ENCODE measurements around the gene WARS2. TPM values are rescaled to one million over a fixed set of nuclear protein-coding genes. Genes with fewer than 3 reads are reported as not detected.

Gene WARS2
- total RNA-seq, 1 experiment from 2014 or later = 18.1 TPM

GRCh38 chr1:119084798-119085197, 55.7 kb downstream of the WARS2 start:
- POLR2A ChIA-PET (ENCODE audit: unreplicated experiment) = no interaction called here
- no peaks in the 10 kb centered on the region for H3F3A ChIP-seq (ENCODE audit: low read length, unreplicated experiment)
- no peak for TF ChIP-seq CTCF (conservative IDR thresholded peaks at IDR 0.05; ENCODE audit: low read depth, low read length)
- no peak for TF ChIP-seq EZH2phosphoT487 (IDR thresholded peaks at IDR 0.05; ENCODE audit: borderline replicate concordance, low read length)
- TF ChIP-seq EZH2 (IDR thresholded peaks at IDR 0.05; ENCODE audit: low read length, unreplicated experiment) = no peak

GRCh38 chr1:119083980-119084379, 56.5 kb downstream of the WARS2 start:
- Histone ChIP-seq H3F3A (ENCODE audit: low read length, unreplicated experiment) (no peaks in the 10 kb centered on the region), H4K20me1 (ENCODE audit: low read length) (0 out of 2 replicates have a peak, but pooled peaks cover 4% of the 10 kb centered on the region), H3K27ac (ENCODE audit: low read length) (no peak overlapping the region), H3K9me3 (ENCODE audit: low read length) (no peaks in the 10 kb centered on the region), H3K27me3 (ENCODE audit: low read length) (no peaks in the 10 kb centered on the region), H3K4me2 (ENCODE audit: low read length) (no peak overlapping the region), H3K36me3 (ENCODE audit: low read depth, low read length) (no peaks in the 10 kb centered on the region), H2AFZ (ENCODE audit: low read length) (no peak overlapping the region), H3K79me2 (ENCODE audit: low read length) (no peaks in the 10 kb centered on the region), H3K4me3 (ENCODE audit: low read length) (no peak overlapping the region), H3K9me2 (replicated peaks; ENCODE audit: low read length) (no peaks in the 10 kb centered on the region), H3K9ac (ENCODE audit: low read length) (no peak overlapping the region), H3K4me1 (ENCODE audit: insufficient read depth, low read length) (peaks cover 22% of the 10 kb centered on the region)
- POLR2A ChIA-PET (ENCODE audit: unreplicated experiment) = no interaction called here
- CTCF ChIA-PET = no interaction called here
- intact Hi-C loops (cut with micrococcal nuclease) = loop anchor here (5.0 kb wide), 1 partner anchor 193 kb away; no protein-coding TSS in a partner anchor
- BruUV-seq (replicated peaks) = no TSS peak
- DNase-seq (no peak), ATAC-seq (no peak)
- TF ChIP-seq CTCF (conservative IDR thresholded peaks at IDR 0.05; ENCODE audit: low read depth, low read length) (no peak), EZH2 (IDR thresholded peaks at IDR 0.05; ENCODE audit: low read length, unreplicated experiment) (no peak), EZH2phosphoT487 (IDR thresholded peaks at IDR 0.05; ENCODE audit: borderline replicate concordance, low read length) (no peak)

More at GRCh38 chr1:119084798-119085197, 55.7 kb downstream of the WARS2 start:
- Histone ChIP-seq H4K20me1 (ENCODE audit: low read length) (0 out of 2 replicates have a peak, but pooled peaks cover 4% of the 10 kb centered on the region), H3K27ac (ENCODE audit: low read length) (no peak overlapping the region), H3K4me1 (ENCODE audit: insufficient read depth, low read length) (peaks cover 21% of the 10 kb centered on the region), H3K9me2 (replicated peaks; ENCODE audit: low read length) (no peaks in the 10 kb centered on the region), H3K9me3 (ENCODE audit: low read length) (no peaks in the 10 kb centered on the region), H3K36me3 (ENCODE audit: low read depth, low read length) (no peaks in the 10 kb centered on the region), H2AFZ (ENCODE audit: low read length) (no peak overlapping the region), H3K4me2 (ENCODE audit: low read length) (no peak overlapping the region), H3K4me3 (ENCODE audit: low read length) (no peak overlapping the region), H3K79me2 (ENCODE audit: low read length) (no peaks in the 10 kb centered on the region), H3K27me3 (ENCODE audit: low read length) (no peaks in the 10 kb centered on the region), H3K9ac (ENCODE audit: low read length) (no peak overlapping the region)
- DNase-seq = no peak
- no peak for ATAC-seq
- intact Hi-C loops (cut with micrococcal nuclease) = loop anchor here (5.0 kb wide), 1 partner anchor 193 kb away; no protein-coding TSS in a partner anchor
- CTCF ChIA-PET = no interaction called here
- BruUV-seq (replicated peaks) = no TSS peak

- intact Hi-C loops (cut with micrococcal nuclease) = loop anchor here (5.0 kb wide), 1 partner anchor 194 kb away; no protein-coding TSS in a partner anchor
- Histone ChIP-seq H3K36me3 (ENCODE audit: low read depth, low read length) (no peaks in the 10 kb centered on the region), H3K4me3 (ENCODE audit: low read length) (no peak overlapping the region), H3K79me2 (ENCODE audit: low read length) (no peaks in the 10 kb centered on the region), H3K27ac (ENCODE audit: low read length) (no peak overlapping the region), H2AFZ (ENCODE audit: low read length) (no peak overlapping the region), H3K9me2 (replicated peaks; ENCODE audit: low read length) (no peaks in the 10 kb centered on the region), H4K20me1 (ENCODE audit: low read length) (0 out of 2 replicates have a peak, but pooled peaks cover 4% of the 10 kb centered on the region), H3K4me2 (ENCODE audit: low read length) (no peak overlapping the region), H3K9me3 (ENCODE audit: low read length) (no peaks in the 10 kb centered on the region), H3K4me1 (ENCODE audit: insufficient read depth, low read length) (peaks cover 22% of the 10 kb centered on the region), H3K27me3 (ENCODE audit: low read length) (no peaks in the 10 kb centered on the region), H3F3A (ENCODE audit: low read length, unreplicated experiment) (no peaks in the 10 kb centered on the region), H3K9ac (ENCODE audit: low read length) (no peak overlapping the region)
- DNase-seq (no peak), ATAC-seq (no peak)
- BruUV-seq (replicated peaks) = no TSS peak
- ChIA-PET CTCF (no interaction called here), POLR2A (ENCODE audit: unreplicated experiment) (no interaction called here)
- no peak for TF ChIP-seq EZH2phosphoT487 (IDR thresholded peaks at IDR 0.05; ENCODE audit: borderline replicate concordance, low read length)
- no peak for TF ChIP-seq EZH2 (IDR thresholded peaks at IDR 0.05; ENCODE audit: low read length, unreplicated experiment)
- no peak for TF ChIP-seq CTCF (conservative IDR thresholded peaks at IDR 0.05; ENCODE audit: low read depth, low read length)
Observed at GRCh38 chr1:119083479-119083878, 57.0 kb downstream of the WARS2 start.

Measured in PC-3 (cell line).